Endodermal cell (in vitro differentiated cells): ENCODE results near the gene FAM219B. TPM values are rescaled to one million over a fixed set of nuclear protein-coding genes. Genes with fewer than 3 reads are reported as not detected.
A peak's percentile ranks its signal among the peaks of the same experiment; 100 is the strongest.

Experiments used
- DNase-seq: peaks from one replicate; pipeline ENCODE4 v3.0.0-alpha.2; 2017
- H3K27ac ChIP-seq: 2 replicates; pipeline ENCODE4 v1.5.1; 2013; ENCODE audit warnings: mild to moderate bottlenecking, low read depth, low read length, moderate library complexity
- H3K27me3 ChIP-seq: 2 replicates; pipeline ENCODE4 v1.6.1; 2013; ENCODE audit warnings: mild to moderate bottlenecking, low read length, moderate library complexity; ENCODE audit not compliant: insufficient read depth, control insufficient read depth, poor library complexity, severe bottlenecking
- H3K36me3 ChIP-seq: 2 replicates; pipeline ENCODE4 v1.7.0; 2013; ENCODE audit warnings: mild to moderate bottlenecking, low read length, moderate library complexity; ENCODE audit not compliant: control insufficient read depth, insufficient read depth
- H3K4me1 ChIP-seq: one replicate; pipeline ENCODE4 v1.7.0; 2013; ENCODE audit warnings: low read length; ENCODE audit not compliant: control insufficient read depth, insufficient read depth
- H3K4me3 ChIP-seq: 2 replicates; pipeline ENCODE4 v1.5.1; 2013; ENCODE audit warnings: mild to moderate bottlenecking, low read length, moderate library complexity
- H3K9ac ChIP-seq: 2 replicates; pipeline ENCODE4 v1.6.1; 2013; ENCODE audit warnings: mild to moderate bottlenecking, low read length, moderate library complexity; ENCODE audit not compliant: poor library complexity, severe bottlenecking; ENCODE audit errors: extremely low read depth
- H3K9me3 ChIP-seq: 2 replicates; pipeline ENCODE4 v1.6.1; 2013; ENCODE audit warnings: mild to moderate bottlenecking, low read length, moderate library complexity; ENCODE audit not compliant: control insufficient read depth
- H3K27ac Mint-ChIP-seq: 2 replicates; pipeline ENCODE4 v1.8.0; 2020; ENCODE audit warnings: mixed read lengths
- H3K27me3 Mint-ChIP-seq: 2 replicates; pipeline ENCODE4 v1.8.0; 2021; ENCODE audit warnings: mild to moderate bottlenecking, mixed read lengths; ENCODE audit not compliant: insufficient read depth
- H3K36me3 Mint-ChIP-seq: 2 replicates; pipeline ENCODE4 v1.8.0; 2020; ENCODE audit warnings: low read depth, mixed read lengths
- H3K4me1 Mint-ChIP-seq: 2 replicates; pipeline ENCODE4 v1.8.0; 2020; ENCODE audit warnings: mixed read lengths
- H3K4me3 Mint-ChIP-seq: 2 replicates; pipeline ENCODE4 v1.8.0; 2020; ENCODE audit warnings: mild to moderate bottlenecking, moderate library complexity, mixed read lengths
- H3K9me3 Mint-ChIP-seq: 2 replicates; pipeline ENCODE4 v1.8.0; 2020; ENCODE audit warnings: mild to moderate bottlenecking, mixed read lengths
- CTCF ChIP-seq: fragments of 200-600 bp; sonication (generic); conservative IDR thresholded peaks from 2 replicates; pipeline ENCODE4 v1.5.0; 2021; ENCODE audit warnings: antibody characterized with exemption, mild to moderate bottlenecking
- WGBS, 2 experiments: methylation state at CpG; one replicate each; pipeline versions ENCODE4 v1.1.5 to v1.1.7; 2013; ENCODE audit warnings: missing lambda C conversion rate in 2 of 2, mixed read lengths in 1 of 2; ENCODE audit not compliant: insufficient coverage in 1 of 2, insufficient read length in 1 of 2; 5-methylcytosine and 5-hydroxymethylcytosine counted together
- total RNA-seq, 2 donors: library from RNA; stranded (reverse); fragmentation: NEBNext Ultra II Directional in 1 of 2; extraction: Animal tissue kit (Norgen Biotek cat#: 25700) in 1 of 2; gene quantifications; 2 replicates in 1 of 2; 3 replicates in 1 of 2; pipeline ENCODE4 v1.2.1, GENCODE V29; 2021

The FAM219B gene
- total RNA-seq, 2 donors from 2014 or later = 109 to 112 TPM

GRCh38 chr15:74913041-74913440 is 6.4 kb upstream of the FAM219B start:
- Histone ChIP-seq H3K4me1 (no peaks in the 10 kb centered on the region), H3K4me3 (no peak overlapping the region), H3K9me3 (no peaks in the 10 kb centered on the region), H3K9ac (no peak overlapping the region), H3K36me3 (peaks cover 57% of the 10 kb centered on the region), H3K27me3 (no peaks in the 10 kb centered on the region), H3K27ac (no peak overlapping the region)
- no peaks in the 10 kb centered on the region for H3K9me3 Mint-ChIP-seq
- H3K4me3 Mint-ChIP-seq = no peak overlapping the region
- H3K36me3 Mint-ChIP-seq = peaks cover 53% of the 10 kb centered on the region
- H3K27me3 Mint-ChIP-seq = no peaks in the 10 kb centered on the region
- no peaks in the 10 kb centered on the region for H3K4me1 Mint-ChIP-seq
- H3K27ac Mint-ChIP-seq = no peak overlapping the region
- no peak for DNase-seq
- WGBS, 2 experiments = 86 to 97% methylated on average over 5 to 9 of the region's 9 CpGs
- no peak for TF ChIP-seq CTCF

GRCh38 chr15:74908635-74909034 is 2.0 kb upstream of the FAM219B start:
- no peak for TF ChIP-seq CTCF

GRCh38 chr15:74907163-74907870 is 666 bp upstream of the FAM219B start:
- Mint-ChIP-seq H3K27ac (peak overlapping the region; percentile 97), H3K36me3 (peaks cover 51% of the 10 kb centered on the region), H3K27me3 (no peaks in the 10 kb centered on the region), H3K4me1 (peaks cover 17% of the 10 kb centered on the region), H3K4me3 (peak overlapping the region; percentile 96), H3K9me3 (no peaks in the 10 kb centered on the region)
- H3K9ac ChIP-seq = peak overlapping the region; percentile 78
- peak overlapping the region; percentile 87 for H3K4me3 ChIP-seq
- TF ChIP-seq CTCF = no peak
- no peak for DNase-seq
- H3K27me3 ChIP-seq = no peaks in the 10 kb centered on the region
- H3K9me3 ChIP-seq = no peaks in the 10 kb centered on the region
- H3K27ac ChIP-seq = no peak overlapping the region
- peaks cover 44% of the 10 kb centered on the region for H3K36me3 ChIP-seq
- WGBS, 2 experiments = 39 to 59% methylated on average over 4 to 8 of the region's 8 CpGs
- peaks cover 10% of the 10 kb centered on the region for H3K4me1 ChIP-seq

More at GRCh38 chr15:74908635-74909034, 2.0 kb upstream of the FAM219B start:
- H3K27ac ChIP-seq = no peak overlapping the region
- H3K27me3 ChIP-seq = no peaks in the 10 kb centered on the region
- H3K36me3 Mint-ChIP-seq = peaks cover 48% of the 10 kb centered on the region
- peaks cover 10% of the 10 kb centered on the region for H3K4me1 ChIP-seq
- DNase-seq = no peak
- no peak overlapping the region for H3K9ac ChIP-seq
- 95 to 100% methylated on average over 4 of the region's 4 CpGs for WGBS, 2 experiments
- peaks cover 17% of the 10 kb centered on the region for H3K4me1 Mint-ChIP-seq
- no peak overlapping the region for H3K4me3 Mint-ChIP-seq
- H3K9me3 Mint-ChIP-seq = no peaks in the 10 kb centered on the region
- H3K27me3 Mint-ChIP-seq = no peaks in the 10 kb centered on the region
- no peak overlapping the region for H3K27ac Mint-ChIP-seq
- H3K9me3 ChIP-seq = no peaks in the 10 kb centered on the region
- peaks cover 43% of the 10 kb centered on the region for H3K36me3 ChIP-seq
- H3K4me3 ChIP-seq = no peak overlapping the region
